SU-DHL-6 (cell line): ENCODE data around the gene ECHDC3.

Experiments
- H2AFZ ChIP-seq: fragments of 200-600 bp; sonication (generic); 2 replicates; pipeline ENCODE4 v1.6.1; 2014; ENCODE audit warnings: low read depth, mild to moderate bottlenecking, moderate library complexity, mixed read lengths, antibody characterized with exemption, low read length; ENCODE audit not compliant: severe bottlenecking
- H3F3A ChIP-seq: fragments of 200-600 bp; shearing (Covaris generic); 2 replicates; pipeline ENCODE4 v1.6.0; 2016; ENCODE audit warnings: antibody characterized with exemption, mild to moderate bottlenecking; ENCODE audit not compliant: insufficient read depth
- H3K27ac ChIP-seq: fragments of 200-600 bp; sonication (generic); 2 replicates; pipeline ENCODE4 v1.5.1; 2016; ENCODE audit warnings: low read depth, mild to moderate bottlenecking, low read length, moderate library complexity, mixed read lengths
- H3K27me3 ChIP-seq: fragments of 200-600 bp; sonication (generic), shearing (Covaris generic); 2 replicates; pipeline ENCODE4 v1.6.0; 2014; ENCODE audit warnings: mild to moderate bottlenecking, low read length
- H3K36me3 ChIP-seq: fragments of 200-600 bp; sonication (generic); 2 replicates; pipeline ENCODE4 v1.6.1; 2014; ENCODE audit warnings: mild to moderate bottlenecking, low read length, mixed read lengths
- H3K4me2 ChIP-seq: fragments of 300-600, 200-600 bp; shearing (Covaris generic), sonication (generic); 2 replicates; pipeline ENCODE4 v1.6.0; 2014; ENCODE audit warnings: low read length, low read depth, mild to moderate bottlenecking; ENCODE audit not compliant: poor library complexity, severe bottlenecking
- H3K4me3 ChIP-seq: fragments of 200-600 bp; sonication (generic); 2 replicates; pipeline ENCODE4 v1.5.1; 2014; ENCODE audit warnings: antibody characterized with exemption, low read length, mild to moderate bottlenecking, mixed read lengths; ENCODE audit not compliant: insufficient read depth, poor library complexity, severe bottlenecking
- H3K79me2 ChIP-seq: fragments of 200-600 bp; sonication (generic); 2 replicates; pipeline ENCODE4 v1.6.1; 2014; ENCODE audit warnings: mild to moderate bottlenecking, low read length, moderate library complexity; ENCODE audit not compliant: insufficient read depth
- H3K9ac ChIP-seq: fragments of 200-600 bp; sonication (generic); 2 replicates; pipeline ENCODE4 v1.7.0; 2014; ENCODE audit warnings: mild to moderate bottlenecking, low read length
- H3K9me2 ChIP-seq: fragments of 200-600 bp; sonication (generic); replicated peaks from 2 replicates; pipeline ENCODE4 v1.6.1; 2014; ENCODE audit warnings: low read length; ENCODE audit not compliant: insufficient read depth
- H3K9me3 ChIP-seq: fragments of 200-600 bp; sonication (generic); 2 replicates; pipeline ENCODE4 v1.6.1; 2014; ENCODE audit warnings: low read length, mixed read lengths; ENCODE audit not compliant: insufficient read depth
- H4K20me1 ChIP-seq: fragments of 200-600 bp; sonication (generic); 2 replicates; pipeline ENCODE4 v1.6.1; 2014; ENCODE audit warnings: low read depth, mild to moderate bottlenecking, antibody characterized with exemption, low read length, moderate library complexity, mixed read lengths
- EZH2phosphoT487 ChIP-seq: fragments of 200-600 bp; sonication (generic), shearing (Covaris generic); conservative IDR thresholded peaks from 2 replicates; pipeline ENCODE4 v1.6.1; 2018; ENCODE audit warnings: mild to moderate bottlenecking, antibody characterized with exemption, low read length, moderate library complexity, mixed read lengths
- TF ChIP-seq, protein P1 (sequence below): fragments of 200-600 bp; sonication (generic); IDR thresholded peaks from one replicate; pipeline ENCODE4 v1.5.1; 2017; ENCODE audit warnings: antibody characterized with exemption, mild to moderate bottlenecking, low read length, moderate library complexity; ENCODE audit not compliant: insufficient read depth, poor library complexity, severe bottlenecking

Gene ECHDC3

DNA sequence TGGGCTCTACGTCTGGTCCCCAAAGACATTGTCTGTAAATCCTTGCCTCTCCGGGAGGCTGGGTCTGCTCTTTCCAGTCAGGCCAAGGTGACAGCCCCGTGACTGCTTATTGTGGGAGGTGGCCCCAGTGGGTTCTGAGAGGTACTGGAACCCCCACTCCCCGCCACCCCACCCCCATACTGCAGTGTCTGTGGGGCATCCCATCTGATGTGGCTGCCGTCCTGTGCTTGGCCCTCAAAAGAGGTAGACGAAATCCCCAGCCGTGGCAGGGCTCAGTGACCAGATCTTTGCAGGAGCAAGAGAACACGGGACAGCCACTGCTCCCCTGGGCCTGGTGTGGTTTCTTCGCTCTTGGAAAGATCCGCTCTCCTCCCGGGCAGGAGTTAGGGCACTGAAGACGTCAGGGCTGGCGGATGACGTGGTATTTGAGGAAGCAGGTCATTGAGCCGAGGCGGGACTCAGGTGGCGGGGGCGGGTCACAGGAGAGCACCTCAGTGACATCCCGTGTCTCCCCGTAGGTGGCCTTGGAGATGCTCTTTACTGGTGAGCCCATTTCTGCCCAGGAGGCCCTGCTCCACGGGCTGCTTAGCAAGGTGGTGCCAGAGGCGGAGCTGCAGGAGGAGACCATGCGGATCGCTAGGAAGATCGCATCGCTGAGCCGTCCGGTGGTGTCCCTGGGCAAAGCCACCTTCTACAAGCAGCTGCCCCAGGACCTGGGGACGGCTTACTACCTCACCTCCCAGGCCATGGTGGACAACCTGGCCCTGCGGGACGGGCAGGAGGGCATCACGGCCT, 20.7 kb downstream of the ECHDC3 start:
- no peak overlapping the region for H2AFZ ChIP-seq
- H3K27ac ChIP-seq = no peak overlapping the region
- no peak overlapping the region for H3K4me3 ChIP-seq

DNA sequence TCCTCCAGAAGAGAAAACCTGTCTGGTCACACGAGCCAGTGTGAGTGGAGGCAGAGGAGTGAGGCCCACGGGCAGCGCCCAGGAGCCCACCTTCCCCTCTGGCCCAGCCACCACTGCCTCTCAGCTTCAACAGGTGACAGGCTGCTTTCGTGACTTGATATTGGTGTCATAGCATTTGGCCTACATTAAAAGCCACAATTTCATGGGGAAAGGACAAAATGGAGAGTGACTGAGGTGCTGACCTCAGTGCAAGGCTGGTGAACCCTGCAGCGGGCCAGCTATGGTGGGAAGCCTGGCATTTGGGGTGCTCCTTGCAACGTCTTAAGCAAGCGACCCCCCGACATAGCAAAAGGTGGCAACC, 21.3 kb downstream of the ECHDC3 start:
- Histone ChIP-seq H3K27ac (no peak overlapping the region), H3K9ac (no peak overlapping the region), H3K4me3 (no peak overlapping the region), H3F3A (no peaks in the 10 kb centered on the region), H3K9me3 (no peaks in the 10 kb centered on the region), H4K20me1 (no peaks in the 10 kb centered on the region), H2AFZ (no peak overlapping the region), H3K4me2 (no peak overlapping the region), H3K79me2 (no peaks in the 10 kb centered on the region), H3K27me3 (no peaks in the 10 kb centered on the region), H3K36me3 (no peaks in the 10 kb centered on the region), H3K9me2 (no peaks in the 10 kb centered on the region)
- no peak for TF ChIP-seq EZH2phosphoT487
- TF ChIP-seq, protein P1, sequence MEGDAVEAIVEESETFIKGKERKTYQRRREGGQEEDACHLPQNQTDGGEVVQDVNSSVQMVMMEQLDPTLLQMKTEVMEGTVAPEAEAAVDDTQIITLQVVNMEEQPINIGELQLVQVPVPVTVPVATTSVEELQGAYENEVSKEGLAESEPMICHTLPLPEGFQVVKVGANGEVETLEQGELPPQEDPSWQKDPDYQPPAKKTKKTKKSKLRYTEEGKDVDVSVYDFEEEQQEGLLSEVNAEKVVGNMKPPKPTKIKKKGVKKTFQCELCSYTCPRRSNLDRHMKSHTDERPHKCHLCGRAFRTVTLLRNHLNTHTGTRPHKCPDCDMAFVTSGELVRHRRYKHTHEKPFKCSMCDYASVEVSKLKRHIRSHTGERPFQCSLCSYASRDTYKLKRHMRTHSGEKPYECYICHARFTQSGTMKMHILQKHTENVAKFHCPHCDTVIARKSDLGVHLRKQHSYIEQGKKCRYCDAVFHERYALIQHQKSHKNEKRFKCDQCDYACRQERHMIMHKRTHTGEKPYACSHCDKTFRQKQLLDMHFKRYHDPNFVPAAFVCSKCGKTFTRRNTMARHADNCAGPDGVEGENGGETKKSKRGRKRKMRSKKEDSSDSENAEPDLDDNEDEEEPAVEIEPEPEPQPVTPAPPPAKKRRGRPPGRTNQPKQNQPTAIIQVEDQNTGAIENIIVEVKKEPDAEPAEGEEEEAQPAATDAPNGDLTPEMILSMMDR = no peak

More for the DNA sequence above, 20.7 kb downstream of the ECHDC3 start:
- H3K79me2 ChIP-seq = no peaks in the 10 kb centered on the region
- no peaks in the 10 kb centered on the region for H4K20me1 ChIP-seq
- no peaks in the 10 kb centered on the region for H3K9me3 ChIP-seq
- H3K27me3 ChIP-seq = no peaks in the 10 kb centered on the region
- no peaks in the 10 kb centered on the region for H3K9me2 ChIP-seq
- H3F3A ChIP-seq = no peaks in the 10 kb centered on the region
- no peak overlapping the region for H3K9ac ChIP-seq
- no peaks in the 10 kb centered on the region for H3K36me3 ChIP-seq
- no peak for TF ChIP-seq EZH2phosphoT487
- TF ChIP-seq, protein P1 = no peak
- H3K4me2 ChIP-seq = no peak overlapping the region

DNA sequence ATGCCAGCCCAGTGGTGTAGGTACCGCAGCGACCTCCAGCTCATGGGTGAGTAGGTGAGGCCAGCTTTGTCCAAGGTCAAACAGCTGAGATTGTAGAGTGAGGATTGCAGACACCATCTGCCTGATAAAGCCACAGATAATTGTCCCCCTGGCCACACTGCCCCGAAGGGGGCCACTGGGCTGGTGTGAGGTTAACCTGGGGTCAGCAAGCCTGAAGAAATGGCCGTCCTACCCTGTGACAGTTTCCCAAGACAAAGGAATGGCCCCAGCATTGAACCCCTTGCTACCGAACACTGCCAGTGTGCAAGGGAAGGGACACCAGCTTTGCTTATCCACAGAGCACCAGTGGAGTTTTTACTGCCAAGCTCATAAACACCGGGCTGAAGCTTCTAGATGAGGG, 23.0 kb downstream of the ECHDC3 start:
- no peaks in the 10 kb centered on the region for H3K9me2 ChIP-seq

More for the DNA sequence above, 23.0 kb downstream of the ECHDC3 start:
- H2AFZ ChIP-seq = no peak overlapping the region
- H3K36me3 ChIP-seq = no peaks in the 10 kb centered on the region
- H3K4me2 ChIP-seq = no peak overlapping the region
- H3K4me3 ChIP-seq = no peak overlapping the region
- no peak overlapping the region for H3K27ac ChIP-seq
- H4K20me1 ChIP-seq = no peaks in the 10 kb centered on the region
- no peak overlapping the region for H3K9ac ChIP-seq
- H3K9me3 ChIP-seq = no peaks in the 10 kb centered on the region
- TF ChIP-seq, protein P1 = no peak
- no peak for TF ChIP-seq EZH2phosphoT487
- H3F3A ChIP-seq = no peaks in the 10 kb centered on the region
- no peaks in the 10 kb centered on the region for H3K27me3 ChIP-seq
- H3K79me2 ChIP-seq = no peaks in the 10 kb centered on the region
